ENCODE measurements around the gene PID1.

The PID1 gene

GRCh38 chr2:229257985-229258384 is 13.1 kb downstream of the PID1 start:
- DNase-seq: no peak

DNA sequence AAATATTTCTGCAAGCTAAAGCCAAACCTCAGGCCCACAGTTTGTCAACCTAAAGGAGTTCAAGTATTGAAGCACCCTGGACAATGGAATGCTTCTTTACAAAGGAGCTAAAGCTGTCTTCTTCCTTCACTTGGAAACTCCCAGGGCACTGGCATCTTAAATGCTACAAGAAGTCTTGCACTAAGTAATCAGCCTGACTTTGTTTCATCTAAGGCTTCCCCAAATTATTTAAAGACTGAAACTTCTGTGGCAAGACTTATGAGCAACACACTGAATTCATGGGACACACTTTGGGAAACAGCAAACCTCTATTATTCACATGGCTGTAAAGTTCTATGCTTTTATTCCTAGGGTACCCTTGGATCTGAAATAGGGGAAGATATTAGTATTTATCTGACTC is 14.7 kb downstream of the PID1 start:
- no peak for DNase-seq

GRCh38 chr2:229254206-229254605 is 16.9 kb downstream of the PID1 start:
- no peak for DNase-seq

DNA sequence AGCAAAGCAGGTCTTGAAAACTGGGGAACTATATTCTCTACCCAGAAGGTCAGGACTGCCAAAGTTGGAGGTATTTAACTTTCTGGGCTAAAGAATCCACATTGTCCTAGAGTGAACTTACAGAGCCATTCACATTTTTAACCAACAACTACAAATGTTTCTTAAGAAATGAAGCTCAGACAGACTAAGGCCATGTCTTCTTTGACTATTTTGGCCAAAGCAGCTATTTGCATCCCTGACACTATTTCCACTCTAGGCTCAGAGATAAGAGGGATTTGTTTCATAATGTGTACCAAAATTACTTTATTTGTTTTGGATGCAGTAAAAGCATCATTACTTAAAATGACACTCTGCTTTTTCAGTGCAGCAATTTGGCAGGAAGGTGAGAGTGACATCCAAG is 18.1 kb downstream of the PID1 start:
- DNase-seq: no peak

DNA sequence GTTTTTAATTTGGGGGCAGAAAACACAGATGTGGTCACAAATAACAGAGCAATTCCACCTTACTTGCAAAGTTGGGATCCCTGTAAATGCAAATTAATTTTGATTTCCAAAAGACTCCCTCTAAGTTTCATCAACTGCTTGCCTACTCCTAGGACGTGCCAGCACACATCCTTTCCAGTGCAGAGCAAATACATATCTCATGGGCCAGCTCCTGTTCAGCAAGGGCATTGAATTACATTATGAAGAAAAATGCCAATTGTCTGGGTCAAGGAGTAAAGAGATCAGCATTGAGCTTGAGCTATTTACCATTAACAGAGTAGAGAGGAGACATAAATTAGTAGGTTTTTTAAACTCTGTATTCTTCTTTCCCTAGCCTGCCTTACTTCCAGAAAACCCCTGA is 18.8 kb downstream of the PID1 start:
- DNase-seq: no peak

- no peak for DNase-seq
Observed at GRCh38 chr2:229249536-229249935, 21.6 kb downstream of the PID1 start.

GRCh38 chr2:229246334-229246733 is 24.8 kb downstream of the PID1 start:
- no peak for DNase-seq

DNA sequence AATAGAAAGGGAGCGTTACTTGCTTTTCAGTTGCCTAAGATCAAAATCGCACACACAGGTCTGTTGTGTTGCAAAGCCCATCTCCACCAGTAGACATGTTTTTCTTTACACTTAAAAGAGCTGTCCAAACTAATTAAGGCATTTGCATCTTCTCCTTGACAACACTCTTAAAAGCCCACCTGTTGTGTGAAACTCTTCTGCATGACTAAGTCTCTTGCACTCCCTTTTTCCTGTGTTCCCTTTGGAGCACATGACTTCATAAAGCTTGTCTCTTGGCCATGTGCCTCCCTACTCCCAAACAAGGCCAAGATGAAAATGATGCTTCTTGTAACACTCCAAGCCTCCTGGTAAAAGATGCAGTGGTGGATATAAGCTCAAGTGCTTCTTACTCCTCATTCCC is 26.1 kb downstream of the PID1 start:
- no peak for DNase-seq

DNA sequence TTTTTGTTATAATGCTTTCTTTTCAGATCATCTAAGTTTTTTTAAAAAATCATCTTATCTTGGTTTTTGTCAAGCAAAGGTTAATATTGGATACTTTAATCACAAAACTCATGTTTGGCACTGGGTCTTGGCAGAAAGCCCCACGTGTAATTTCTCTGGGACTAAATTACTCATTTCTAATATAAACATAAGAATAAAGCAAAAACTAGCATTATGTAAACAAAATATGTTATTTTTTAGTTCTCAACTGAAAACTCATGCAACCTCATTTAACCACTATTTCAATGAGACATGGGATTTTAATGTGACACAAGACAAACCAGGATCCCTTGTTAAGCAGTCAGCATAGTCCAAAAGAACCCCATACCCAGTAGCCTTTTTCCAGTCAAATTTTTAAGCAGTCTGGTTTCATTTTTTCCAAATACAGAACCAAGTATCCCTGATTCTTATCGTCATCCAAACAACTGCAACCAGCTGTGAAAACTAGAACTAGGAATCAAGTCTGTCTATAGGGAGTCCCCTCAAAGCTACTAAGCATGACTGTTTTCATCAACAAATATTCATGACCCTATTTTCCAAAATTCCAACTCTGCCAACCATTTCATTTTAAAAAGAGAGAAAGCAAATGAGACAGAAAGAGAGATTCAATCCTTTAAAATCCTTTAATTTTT is 27.1 kb downstream of the PID1 start:
- no peak for DNase-seq

- no peak for DNase-seq
Observed at GRCh38 chr2:229240984-229241491, 30.0 kb downstream of the PID1 start.

DNA sequence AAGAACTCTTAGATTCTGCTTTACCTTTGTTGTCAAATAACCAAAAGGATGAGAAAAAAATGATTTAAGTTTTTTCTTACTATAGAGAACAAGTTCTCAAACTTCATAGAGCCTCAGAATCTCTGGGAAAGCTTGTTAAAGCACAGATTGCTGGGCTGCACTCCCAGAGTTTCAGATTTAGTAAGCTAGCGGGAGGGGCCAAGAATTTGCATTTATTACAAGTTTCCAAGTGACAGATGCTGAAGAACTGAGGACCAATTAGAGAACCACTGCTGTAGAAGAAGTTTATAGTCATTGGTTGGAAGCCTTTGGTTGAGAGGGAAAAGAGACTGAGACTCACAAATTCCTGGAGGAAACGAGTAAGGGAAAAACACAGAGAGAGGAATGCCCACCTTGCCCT is 32.1 kb downstream of the PID1 start:
- no peak for DNase-seq

- no peak for DNase-seq
Observed at GRCh38 chr2:229237270-229237669, 33.8 kb downstream of the PID1 start.

DNA sequence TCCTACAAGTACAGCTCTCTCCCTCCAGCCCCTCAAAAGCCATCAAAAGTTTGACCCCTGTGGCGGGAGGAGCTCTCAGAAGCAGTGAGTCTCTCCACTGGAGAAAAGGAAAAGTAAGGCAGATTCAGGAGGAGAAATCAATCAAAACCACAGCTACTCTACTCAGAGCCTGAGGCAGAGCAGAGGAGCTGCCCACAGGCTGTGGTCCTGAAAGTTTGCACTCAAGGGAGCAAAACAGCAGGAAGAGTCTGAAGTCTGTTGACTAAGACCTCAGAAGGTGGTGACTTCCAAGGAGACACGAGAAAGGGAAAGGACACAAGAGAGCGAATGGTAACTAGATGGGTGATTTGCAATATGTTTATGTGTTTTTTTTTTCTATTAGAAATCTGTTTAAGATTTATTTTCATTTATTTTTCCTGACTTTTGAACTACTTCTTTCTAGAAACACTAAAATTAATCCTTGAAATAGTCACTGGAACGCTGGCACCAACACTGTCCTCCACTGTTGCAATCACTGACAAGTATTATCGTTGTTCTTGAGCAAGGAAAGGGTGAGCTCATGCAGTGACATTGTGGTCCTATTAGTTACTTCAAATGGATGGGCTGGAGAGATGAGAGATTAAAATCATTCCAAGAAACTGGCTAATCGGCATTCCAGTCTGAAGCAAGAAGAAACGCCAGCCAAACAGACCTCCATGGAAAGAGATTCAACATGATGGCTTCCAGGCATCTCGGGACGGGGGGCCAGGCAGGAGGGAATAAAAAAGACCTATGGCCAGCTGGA is 35.8 kb downstream of the PID1 start:
- no peak for DNase-seq

- DNase-seq: no peak
Observed at GRCh38 chr2:229231885-229232284, 39.2 kb downstream of the PID1 start.

GRCh38 chr2:229231328-229231868 is 39.7 kb downstream of the PID1 start:
- no peak for DNase-seq

DNA sequence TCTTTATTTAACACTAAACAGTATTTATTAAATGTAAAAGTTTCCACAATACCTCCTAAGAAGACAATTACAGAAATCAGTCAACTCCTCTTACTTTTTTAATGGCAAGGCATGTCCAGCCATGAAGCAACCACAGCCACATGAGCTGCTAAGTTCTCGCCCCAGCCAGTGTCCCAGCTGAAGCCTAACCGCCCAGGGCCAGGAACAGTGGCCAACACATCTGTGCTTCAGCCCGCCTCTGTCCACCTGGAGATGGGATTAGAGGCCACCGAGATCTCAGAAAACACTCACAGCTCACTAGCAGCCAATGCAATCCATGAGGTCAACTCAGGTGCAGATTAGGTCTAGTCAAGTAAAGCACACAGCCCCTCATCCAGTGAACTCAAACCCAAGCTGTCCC is 40.2 kb downstream of the PID1 start:
- no peak for DNase-seq

GRCh38 chr2:229230256-229230655 is 40.8 kb downstream of the PID1 start:
- DNase-seq: no peak

DNA sequence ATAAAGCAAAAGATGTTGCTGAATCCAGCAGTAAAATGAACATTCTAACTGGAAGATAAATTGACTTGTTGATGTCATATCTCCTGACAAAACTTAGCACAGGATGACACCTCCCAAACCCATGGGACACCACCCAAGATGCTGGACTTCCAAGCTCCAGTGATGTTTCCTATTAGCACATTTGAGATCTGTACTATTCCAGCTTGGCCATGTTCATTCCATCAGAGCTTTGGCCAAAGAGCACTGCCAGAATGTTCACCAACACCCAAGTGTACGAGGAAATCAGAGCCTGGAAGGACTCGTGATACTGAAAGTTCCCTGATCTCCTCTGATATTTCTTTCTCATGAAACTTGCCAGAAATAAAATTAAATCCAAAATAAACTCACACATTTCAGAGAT is 44.7 kb downstream of the PID1 start:
- DNase-seq: no peak

DNA sequence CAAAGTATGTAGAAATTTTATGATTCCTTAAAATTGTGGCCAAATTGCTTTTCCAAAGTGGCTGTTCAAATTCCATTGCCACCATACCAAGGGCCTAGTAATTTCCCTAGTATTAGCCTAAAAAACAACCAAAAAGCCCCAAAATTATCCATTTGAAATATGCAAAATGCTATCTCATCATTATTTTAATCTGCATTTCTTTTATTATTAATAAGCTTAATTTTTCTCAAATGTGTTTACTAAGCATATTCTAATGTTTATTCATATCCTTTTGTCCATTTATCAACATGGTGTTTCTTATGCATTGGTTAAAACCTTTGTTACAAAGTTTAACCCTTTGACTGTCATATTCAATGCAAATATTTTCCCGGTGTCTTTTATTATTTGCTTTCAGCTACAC is 48.0 kb downstream of the PID1 start:
- DNase-seq: no peak

- no peak for DNase-seq
Observed at GRCh38 chr2:229221641-229222040, 49.4 kb downstream of the PID1 start.

GRCh38 chr2:229220254-229220653 is 50.8 kb downstream of the PID1 start:
- DNase-seq: no peak

GRCh38 chr2:229218329-229218921 is 52.7 kb downstream of the PID1 start:
- no peak for DNase-seq

DNA sequence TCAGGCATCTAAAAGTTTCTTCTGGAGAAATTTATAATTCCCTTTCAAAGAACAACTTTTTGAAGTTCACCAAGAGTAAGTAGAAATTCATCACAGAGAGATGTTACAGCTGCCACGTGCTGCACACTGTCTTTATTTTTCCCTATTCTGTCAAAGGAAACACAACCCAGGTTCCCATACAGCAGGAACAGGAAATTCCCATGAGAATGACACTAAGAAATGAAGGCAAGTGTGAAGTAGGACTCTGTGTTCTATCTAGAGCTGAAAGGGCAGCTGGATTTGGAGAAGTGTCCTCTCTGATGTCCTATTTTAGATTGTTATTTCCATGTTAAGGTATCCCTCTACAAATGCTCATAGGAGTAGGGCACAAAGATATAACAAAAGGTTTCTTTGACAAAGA is 58.8 kb downstream of the PID1 start:
- no peak for DNase-seq

- no peak for DNase-seq
Observed at GRCh38 chr2:229210641-229211040, 60.4 kb downstream of the PID1 start.
